ENCODE results near the gene MYO10. TPM values are rescaled to one million over a fixed set of nuclear protein-coding genes. Genes with fewer than 3 reads are reported as not detected.

The MYO10 gene
- total and polyA plus RNA-seq, 2 donors (not counting 3 experiments of a cell fraction or from before 2014, with no cell fraction given) = 36.0 to 148 TPM

DNA sequence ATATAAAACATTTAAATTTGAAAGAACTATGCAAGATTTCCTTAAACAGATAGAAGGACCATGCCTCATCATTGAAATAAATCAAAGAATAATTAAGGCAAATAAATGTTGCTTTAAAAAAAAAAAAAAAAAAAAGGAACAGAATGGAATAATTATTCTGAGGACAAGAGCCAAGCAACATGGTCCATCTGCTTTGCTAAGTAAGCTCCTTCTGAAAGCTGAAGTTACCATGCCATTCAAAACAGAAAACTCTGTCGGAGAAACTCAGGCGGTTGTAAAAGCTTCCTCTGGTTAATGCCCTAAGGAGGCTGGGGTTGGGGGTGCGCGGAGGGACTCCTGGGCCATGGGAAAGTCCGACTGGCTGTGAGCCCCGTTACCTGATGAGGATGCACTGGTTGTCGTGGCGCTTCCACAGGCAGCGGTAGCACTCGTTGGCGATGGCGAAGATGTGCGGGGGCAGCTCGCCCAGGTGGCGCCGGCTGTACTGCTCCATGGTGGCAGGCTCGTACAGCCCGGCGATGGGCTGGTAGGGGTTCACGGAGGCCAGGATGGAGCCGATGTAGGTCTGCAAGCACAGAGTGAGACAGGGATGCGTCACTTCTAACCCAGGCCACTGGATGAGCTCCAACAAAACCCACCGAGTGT is 141.7 kb downstream of the MYO10 start:
- no peak overlapping the region for H3K4me3 ChIP-seq (replicated peaks in 1 of 3; ENCODE audit: insufficient read depth in 1 of 3, low read depth in 1 of 3, low read length in 3 of 3)
- dilution Hi-C loops (cut with MboI; ENCODE audit: extremely low pct_ligation_motif_present, low sequenced_read_pairs) (loop anchor here (25.0 kb wide), 1 partner anchor 393 kb away; no protein-coding TSS in a partner anchor), intact Hi-C loops (cut with micrococcal nuclease) (loop anchor here (5.0 kb wide), 1 partner anchor 123 kb away; no protein-coding TSS in a partner anchor)
- DNase-seq (ENCODE audit: low read depth, low spot score) (no peak), FAIRE-seq (no peak)
- H3K9ac ChIP-seq (replicated peaks; ENCODE audit: extremely low read depth, insufficient read depth, low read length) = no peak overlapping the region
- no peak overlapping the region for H3K27ac ChIP-seq (ENCODE audit: insufficient read depth, low read depth, low read length)
- no peaks in the 10 kb centered on the region for H3K4me1 ChIP-seq (ENCODE audit: control insufficient read depth, extremely low read depth, insufficient read depth, low read length)
- BruUV-seq (replicated peaks) = no TSS peak
- peaks cover 0 to 10% of the 10 kb centered on the region in 2 experiments for H3K36me3 ChIP-seq (ENCODE audit: control insufficient read depth in 2 of 2, extremely low read depth in 1 of 2, insufficient read depth in 2 of 2, low read length in 2 of 2)
- no peaks in the 10 kb centered on the region for H3K9me3 ChIP-seq (replicated peaks; ENCODE audit: control insufficient read depth, insufficient read depth, low read length)
- no peak overlapping the region for H3K4me2 ChIP-seq (ENCODE audit: insufficient read depth, low read length)
- POLR2A ChIA-PET = no interaction called here
- H3K9me1 ChIP-seq (replicated peaks; ENCODE audit: control insufficient read depth, extremely low read depth, insufficient read depth, low read length) = no peaks in the 10 kb centered on the region
- TF ChIP-seq POLR2AphosphoS5 (IDR thresholded peaks at IDR 0.05; ENCODE audit: insufficient read depth, low read depth, low read length) = no peak
- no peak for TF ChIP-seq CTCF (IDR thresholded peaks at IDR 0.05; ENCODE audit: extremely low read depth in 1 of 2, insufficient read depth in 1 of 2, low read depth in 1 of 2, low read length in 2 of 2)
- no peak for TF ChIP-seq EZH2 (IDR thresholded peaks at IDR 0.05; ENCODE audit: borderline replicate concordance, low read depth, low read length, severe bottlenecking)
- no peak for TF ChIP-seq MYC (IDR thresholded peaks at IDR 0.05; ENCODE audit: low read depth, low read length)
- TF ChIP-seq GATA2 (IDR thresholded peaks at IDR 0.05; ENCODE audit: insufficient read depth, insufficient read length, low read depth, low read length) = no peak
- TF ChIP-seq, protein P1, sequence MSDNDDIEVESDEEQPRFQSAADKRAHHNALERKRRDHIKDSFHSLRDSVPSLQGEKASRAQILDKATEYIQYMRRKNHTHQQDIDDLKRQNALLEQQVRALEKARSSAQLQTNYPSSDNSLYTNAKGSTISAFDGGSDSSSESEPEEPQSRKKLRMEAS (IDR thresholded peaks at IDR 0.05; ENCODE audit: insufficient read depth, insufficient read length) = no peak
- no peak for TF ChIP-seq POLR2A (IDR thresholded peaks at IDR 0.05; ENCODE audit: low read depth, low read length)
- no peaks in the 10 kb centered on the region for H3K27me3 ChIP-seq (ENCODE audit: control insufficient read depth in 2 of 2, insufficient read depth in 2 of 2, low read length in 2 of 2)
- peaks cover 4% of the 10 kb centered on the region for H4K20me1 ChIP-seq (replicated peaks; ENCODE audit: control insufficient read depth, extremely low read depth, insufficient read depth, low read length)
- H2AFZ ChIP-seq (ENCODE audit: low read depth, low read length) = no peak overlapping the region
- peaks cover 75% of the 10 kb centered on the region for H3K79me2 ChIP-seq (ENCODE audit: control insufficient read depth, insufficient read depth, low read length)
- CTCF ChIA-PET = interaction anchor here (3.8 to 6.6 kb wide), 2 partner anchors 338 to 395 kb away, joined by 42 to 194 read pairs; no protein-coding TSS in a partner anchor
